Measurements from ENCODE around the gene SLC11A1.

SLC11A1 gene

DNA sequence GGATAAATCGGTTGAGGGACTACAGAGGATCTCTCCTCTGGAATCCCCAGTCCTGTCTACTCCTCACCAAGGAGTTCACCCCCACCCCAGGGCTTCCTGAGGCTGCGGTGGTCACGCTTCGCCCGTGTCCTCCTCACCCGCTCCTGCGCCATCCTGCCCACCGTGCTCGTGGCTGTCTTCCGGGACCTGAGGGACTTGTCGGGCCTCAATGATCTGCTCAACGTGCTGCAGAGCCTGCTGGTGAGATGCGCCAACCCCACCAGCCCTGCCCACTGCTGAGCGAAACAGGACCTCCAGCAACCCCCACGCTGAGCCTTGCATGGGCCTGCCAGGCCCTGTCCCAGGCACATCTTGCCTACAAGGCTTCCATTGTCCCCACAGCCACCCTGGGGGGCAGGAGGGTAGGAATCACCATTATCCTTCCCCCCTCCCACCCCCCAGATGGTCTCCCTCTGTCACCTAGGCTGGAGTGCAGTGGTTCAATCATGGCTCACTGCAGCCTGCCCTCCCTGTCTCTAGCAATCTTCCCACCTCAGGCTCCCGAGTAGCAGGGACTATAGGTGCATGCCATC is 10.9 kb downstream of the SLC11A1 start:
- H3K27ac ChIP-seq: no peak overlapping the region
- TF ChIP-seq, protein P1, sequence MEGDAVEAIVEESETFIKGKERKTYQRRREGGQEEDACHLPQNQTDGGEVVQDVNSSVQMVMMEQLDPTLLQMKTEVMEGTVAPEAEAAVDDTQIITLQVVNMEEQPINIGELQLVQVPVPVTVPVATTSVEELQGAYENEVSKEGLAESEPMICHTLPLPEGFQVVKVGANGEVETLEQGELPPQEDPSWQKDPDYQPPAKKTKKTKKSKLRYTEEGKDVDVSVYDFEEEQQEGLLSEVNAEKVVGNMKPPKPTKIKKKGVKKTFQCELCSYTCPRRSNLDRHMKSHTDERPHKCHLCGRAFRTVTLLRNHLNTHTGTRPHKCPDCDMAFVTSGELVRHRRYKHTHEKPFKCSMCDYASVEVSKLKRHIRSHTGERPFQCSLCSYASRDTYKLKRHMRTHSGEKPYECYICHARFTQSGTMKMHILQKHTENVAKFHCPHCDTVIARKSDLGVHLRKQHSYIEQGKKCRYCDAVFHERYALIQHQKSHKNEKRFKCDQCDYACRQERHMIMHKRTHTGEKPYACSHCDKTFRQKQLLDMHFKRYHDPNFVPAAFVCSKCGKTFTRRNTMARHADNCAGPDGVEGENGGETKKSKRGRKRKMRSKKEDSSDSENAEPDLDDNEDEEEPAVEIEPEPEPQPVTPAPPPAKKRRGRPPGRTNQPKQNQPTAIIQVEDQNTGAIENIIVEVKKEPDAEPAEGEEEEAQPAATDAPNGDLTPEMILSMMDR (IDR thresholded peaks at IDR 0.05): no peak
- no peak for DNase-seq (ENCODE audit: low spot score)
- H3K4me3 ChIP-seq: no peak overlapping the region

DNA sequence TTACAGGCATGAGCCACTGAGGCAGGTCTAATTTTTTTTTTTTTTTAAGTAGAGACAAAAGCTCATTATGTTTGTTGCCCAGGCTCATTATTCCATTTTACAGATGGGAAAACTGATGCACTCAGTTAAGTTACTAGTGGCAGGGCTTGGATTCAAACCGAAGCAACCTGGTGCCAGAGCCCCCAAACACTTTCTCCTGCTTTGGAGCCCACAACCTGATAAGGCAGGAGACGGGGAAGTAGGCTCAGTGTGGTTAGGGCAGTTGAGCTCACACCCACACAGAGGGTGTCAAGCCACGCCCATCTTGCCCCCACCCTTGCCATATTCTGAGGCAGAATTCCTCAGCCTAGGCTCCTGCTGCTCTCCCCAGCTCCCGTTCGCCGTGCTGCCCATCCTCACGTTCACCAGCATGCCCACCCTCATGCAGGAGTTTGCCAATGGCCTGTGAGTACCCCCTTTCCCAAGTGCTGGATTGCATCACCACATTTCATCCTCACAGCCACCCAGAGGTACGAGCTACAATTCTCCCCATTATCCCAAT is 11.7 kb downstream of the SLC11A1 start:
- no peak overlapping the region for H3K4me3 ChIP-seq
- peak overlapping the region in 1 of 2 donors; percentile 1 for H3K27ac ChIP-seq
- DNase-seq (ENCODE audit: low spot score): no peak
- TF ChIP-seq, protein P1 (IDR thresholded peaks at IDR 0.05): no peak

DNA sequence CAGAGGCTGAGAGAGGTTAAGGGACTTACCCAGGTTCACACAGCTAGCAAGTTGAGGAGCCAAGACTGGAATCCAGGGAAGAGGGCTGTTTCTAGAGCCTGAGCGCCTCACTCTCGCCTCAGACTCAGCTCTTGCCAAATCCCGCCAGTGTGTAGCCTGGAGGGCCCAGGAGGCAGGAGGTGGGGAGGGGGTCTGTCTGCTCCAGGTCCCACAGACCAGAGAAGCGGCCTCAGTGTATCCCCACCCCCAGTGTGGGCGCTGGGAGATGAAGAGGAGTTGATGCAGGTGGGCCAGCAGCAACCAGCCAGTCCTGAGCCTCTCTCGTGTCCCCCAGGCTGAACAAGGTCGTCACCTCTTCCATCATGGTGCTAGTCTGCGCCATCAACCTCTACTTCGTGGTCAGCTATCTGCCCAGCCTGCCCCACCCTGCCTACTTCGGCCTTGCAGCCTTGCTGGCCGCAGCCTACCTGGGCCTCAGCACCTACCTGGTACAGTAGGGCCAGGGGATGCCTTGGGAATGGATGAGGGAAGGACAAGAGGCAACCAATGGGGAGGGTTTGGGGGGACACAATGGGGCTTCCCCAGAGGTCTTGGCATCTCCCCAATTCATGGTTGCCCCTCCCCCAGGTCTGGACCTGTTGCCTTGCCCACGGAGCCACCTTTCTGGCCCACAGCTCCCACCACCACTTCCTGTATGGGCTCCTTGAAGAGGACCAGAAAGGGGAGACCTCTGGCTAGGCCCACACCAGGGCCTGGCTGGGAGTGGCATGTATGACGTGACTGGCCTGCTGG is 12.4 kb downstream of the SLC11A1 start:
- Histone ChIP-seq H3K4me3 (no peak overlapping the region), H3K27ac (peak overlapping the region in 1 of 2 donors; percentile 1)
- TF ChIP-seq, protein P1 (IDR thresholded peaks at IDR 0.05): no peak
- DNase-seq (ENCODE audit: low spot score): peak; percentile 76

DNA sequence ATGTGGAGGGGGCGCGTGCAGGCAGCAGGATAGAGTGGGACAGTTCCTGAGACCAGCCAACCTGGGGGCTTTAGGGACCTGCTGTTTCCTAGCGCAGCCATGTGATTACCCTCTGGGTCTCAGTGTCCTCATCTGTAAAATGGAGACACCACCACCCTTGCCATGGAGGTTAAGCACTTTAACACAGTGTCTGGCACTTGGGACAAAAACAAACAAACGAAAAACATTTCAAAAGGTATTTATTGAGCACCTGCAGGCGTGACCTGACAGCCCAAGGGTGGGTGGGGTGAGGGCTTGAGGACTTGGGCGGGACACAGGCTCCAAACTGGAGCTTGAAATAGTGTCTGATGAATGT is 13.0 kb downstream of the SLC11A1 start:
- Histone ChIP-seq H3K27ac (peak overlapping the region in 1 of 2 donors; percentile 96), H3K4me3 (no peak overlapping the region)
- TF ChIP-seq, protein P1 (IDR thresholded peaks at IDR 0.05): no peak
- no peak for DNase-seq (ENCODE audit: low spot score)

DNA sequence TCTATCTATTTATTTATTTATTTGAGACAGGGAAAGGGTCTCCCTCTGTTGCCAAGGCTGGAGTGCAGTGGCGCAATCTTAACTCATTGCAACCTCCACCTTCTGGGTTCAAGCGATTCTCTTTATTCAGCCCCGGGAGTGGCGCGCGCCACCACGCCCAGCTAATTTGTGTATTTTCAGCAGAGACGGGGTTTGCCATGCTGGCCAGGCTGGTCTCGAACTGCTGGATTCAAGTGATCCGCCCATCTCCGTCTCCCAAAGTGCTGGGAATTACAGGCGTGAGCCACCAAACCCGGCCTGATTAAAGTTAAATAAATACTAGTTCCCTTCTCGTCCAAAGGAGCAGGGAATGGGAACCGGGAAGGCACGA is 13.4 kb downstream of the SLC11A1 start:
- H3K4me3 ChIP-seq: peak overlapping the region; percentile 88
- no peak for DNase-seq (ENCODE audit: low spot score)
- H3K27ac ChIP-seq: peak overlapping the region; percentile 96
- TF ChIP-seq, protein P1 (IDR thresholded peaks at IDR 0.05): no peak

DNA sequence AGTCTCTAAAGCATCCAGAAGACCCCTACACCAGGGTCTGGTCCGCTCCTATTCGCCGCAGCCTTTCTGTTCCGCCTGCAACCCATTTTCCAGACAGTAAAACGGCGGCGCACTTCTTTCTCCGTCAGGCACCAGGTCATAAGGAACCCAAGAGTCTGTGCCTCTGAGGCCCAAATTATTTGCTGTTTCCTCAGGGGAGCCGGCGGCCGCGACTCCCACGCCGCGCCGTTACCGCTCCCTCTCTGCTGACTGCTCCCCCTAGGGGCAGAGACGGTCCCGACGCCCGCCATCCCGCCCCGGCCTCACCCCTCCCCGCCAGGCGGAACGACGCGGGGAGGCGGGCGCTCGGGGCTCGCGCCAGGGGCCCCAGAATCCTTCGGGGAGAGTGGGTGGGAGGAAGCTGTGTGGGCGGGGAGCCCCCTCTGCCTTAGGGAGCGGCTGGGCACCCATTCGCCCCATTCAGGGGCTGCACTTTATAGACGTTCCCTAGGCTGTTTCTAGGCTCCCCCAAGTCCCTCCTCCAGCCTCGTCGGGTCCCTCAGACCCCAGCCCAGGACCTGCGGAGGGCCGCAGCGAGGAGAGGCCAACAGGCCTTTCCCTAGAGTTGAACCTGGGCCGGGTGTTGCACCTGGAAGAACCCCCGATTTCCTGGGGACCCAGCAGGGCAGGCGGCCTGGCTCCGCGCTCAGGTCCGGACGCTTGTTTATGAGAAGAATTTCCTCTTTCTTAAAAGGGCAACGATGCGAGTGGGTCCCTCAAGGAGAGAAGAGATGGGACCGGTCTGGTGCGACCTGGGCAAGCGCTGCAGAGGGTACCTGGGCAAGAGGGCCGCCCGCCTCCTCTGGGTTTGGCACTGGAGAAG is 14.0 kb downstream of the SLC11A1 start:
- TF ChIP-seq, protein P1 (IDR thresholded peaks at IDR 0.05): peak; percentile 84
- DNase-seq (ENCODE audit: low spot score): peak; percentile 97
- Histone ChIP-seq H3K4me3 (peak overlapping the region; percentile 88), H3K27ac (peak overlapping the region; percentile 96)

Measured in coronary artery (tissue), 2 donors.